Sciatic nerve (tissue), 2 donors: ENCODE results near the gene CHRNG. TPM values are rescaled to one million over a fixed set of nuclear protein-coding genes. Genes with fewer than 3 reads are reported as not detected.

ENCODE experiments used
- ATAC-seq: fragments of 200-7000 bp; cut with Tn5 transposase; one replicate; pipeline ENCODE4 v1.9.1; 2020; ENCODE audit warnings: mild to moderate bottlenecking, moderate library complexity
- DNase-seq: peaks from one replicate; pipeline ENCODE4 v3.0.0-alpha.2; 2020; ENCODE audit warnings: low spot score
- intact Hi-C: fragments of 100-400 bp; cut with DNase I; formaldehyde crosslinking; loops from one replicate; pipeline ENCODE4 v1.14.2; 2022
- total RNA-seq: library from RNA; stranded (reverse); fragmentation: NEBNext Ultra II Directional; extraction: Animal tissue kit (Norgen Biotek cat#: 25700); gene quantifications from one replicate; pipeline ENCODE4 v1.2.1, GENCODE V29; 2021
- donor health status: DM: no; HTN: no; CAD: no.
- donor health status: DM: no; HTN: no; CAD: no.

CHRNG gene
- total RNA-seq, 1 donor from 2014 or later: not detected

DNA sequence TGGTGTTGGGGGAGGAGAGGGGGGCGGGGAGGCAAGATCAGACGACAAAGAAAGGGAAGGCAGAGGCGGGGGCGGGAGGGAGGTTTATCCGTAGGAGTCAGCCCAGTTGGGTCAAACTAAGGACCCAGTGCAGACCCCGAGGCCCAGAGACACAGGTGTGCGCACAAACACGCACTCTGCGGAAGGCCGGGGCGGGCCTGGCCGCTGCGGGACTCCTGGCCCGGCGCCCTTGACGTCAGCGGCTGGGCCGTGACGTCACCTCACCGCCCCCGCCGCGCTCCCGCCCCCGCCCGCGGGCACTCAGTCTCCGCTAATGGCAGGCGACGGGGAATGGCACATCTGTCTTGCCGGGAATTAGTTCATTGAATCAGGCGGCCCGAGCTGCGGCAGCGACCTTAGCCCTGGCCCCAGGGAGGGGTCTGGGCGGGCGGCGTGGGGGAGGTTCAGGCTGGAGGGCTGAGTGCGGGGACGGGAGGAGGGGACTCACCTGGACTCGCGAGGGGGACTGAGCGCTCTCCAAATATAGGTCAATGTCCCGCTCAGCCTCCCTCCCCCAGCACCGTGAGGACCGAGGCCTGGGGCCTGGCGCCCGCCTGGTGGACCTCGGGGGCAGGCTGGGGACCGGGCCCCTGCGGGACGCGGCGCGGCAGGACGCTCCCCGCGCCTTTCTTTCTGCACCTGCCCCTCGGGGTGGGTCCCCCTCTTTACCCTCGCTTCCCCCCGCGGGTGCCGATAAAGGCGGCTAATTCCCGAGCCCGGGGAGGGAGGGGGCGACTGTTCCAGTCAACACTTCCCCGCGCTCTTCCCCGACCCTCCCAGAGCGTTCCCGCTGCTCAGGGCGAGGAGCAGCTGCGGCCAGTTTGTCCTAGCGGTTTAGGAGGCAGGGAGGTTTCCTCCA lies 36.3 kb upstream of the CHRNG start:
- DNase-seq: no peak
- intact Hi-C loops: no loop called here
- ATAC-seq: peak; percentile 50

- DNase-seq: no peak
- no peak for ATAC-seq
- intact Hi-C loops: no loop called here
Observed at GRCh38 chr2:232503809-232504323, 35.6 kb upstream of the CHRNG start.

- intact Hi-C loops: no loop called here
- ATAC-seq (no peak), DNase-seq (no peak)
Observed at GRCh38 chr2:232504438-232504837, 35.1 kb upstream of the CHRNG start.

DNA sequence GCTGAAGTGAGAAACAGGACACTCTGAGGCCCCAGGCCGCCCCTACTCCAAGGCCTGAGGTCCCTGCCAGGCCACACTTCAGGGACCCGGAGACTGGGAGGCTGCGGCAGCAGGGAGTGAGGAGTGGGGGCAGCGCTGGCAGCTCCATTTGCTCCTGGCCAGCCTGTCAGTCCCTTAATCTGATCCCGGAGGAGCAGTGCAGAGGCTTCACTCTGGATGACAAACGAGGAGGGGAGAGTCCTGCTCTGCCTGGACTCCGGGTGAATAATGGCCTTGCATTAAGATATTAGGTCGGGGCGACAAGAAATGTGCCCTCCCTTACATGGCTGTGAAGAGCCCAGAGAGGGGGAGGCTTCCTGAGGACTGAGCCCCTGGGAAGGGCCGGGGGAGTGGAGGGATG lies 33.6 kb upstream of the CHRNG start:
- intact Hi-C loops: no loop called here
- DNase-seq: no peak
- ATAC-seq: no peak

- intact Hi-C loops: no loop called here
- DNase-seq: no peak
- no peak for ATAC-seq
Observed at GRCh38 chr2:232506709-232507108, 32.8 kb upstream of the CHRNG start.

DNA sequence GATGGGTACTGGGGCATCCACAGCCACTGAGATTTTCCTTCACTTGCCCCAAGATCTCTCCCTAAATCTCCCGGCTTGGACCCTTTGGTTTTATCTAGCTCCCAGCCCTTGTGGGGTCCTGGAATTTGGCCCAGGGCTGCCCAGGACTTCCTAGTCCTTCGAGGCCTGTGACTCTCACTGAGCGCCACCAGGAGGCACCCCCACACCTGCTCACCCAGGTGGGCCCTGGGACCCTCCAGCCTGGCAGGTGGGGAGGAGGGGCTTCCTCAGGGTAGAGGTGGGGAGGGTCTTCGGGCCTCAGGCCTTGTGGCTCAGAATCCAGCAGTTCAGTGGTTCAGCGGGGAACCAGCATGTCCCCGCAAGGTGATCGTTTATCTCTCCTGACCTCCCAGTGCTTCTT lies 31.2 kb upstream of the CHRNG start:
- ATAC-seq (no peak), DNase-seq (no peak)
- intact Hi-C loops: no loop called here

DNA sequence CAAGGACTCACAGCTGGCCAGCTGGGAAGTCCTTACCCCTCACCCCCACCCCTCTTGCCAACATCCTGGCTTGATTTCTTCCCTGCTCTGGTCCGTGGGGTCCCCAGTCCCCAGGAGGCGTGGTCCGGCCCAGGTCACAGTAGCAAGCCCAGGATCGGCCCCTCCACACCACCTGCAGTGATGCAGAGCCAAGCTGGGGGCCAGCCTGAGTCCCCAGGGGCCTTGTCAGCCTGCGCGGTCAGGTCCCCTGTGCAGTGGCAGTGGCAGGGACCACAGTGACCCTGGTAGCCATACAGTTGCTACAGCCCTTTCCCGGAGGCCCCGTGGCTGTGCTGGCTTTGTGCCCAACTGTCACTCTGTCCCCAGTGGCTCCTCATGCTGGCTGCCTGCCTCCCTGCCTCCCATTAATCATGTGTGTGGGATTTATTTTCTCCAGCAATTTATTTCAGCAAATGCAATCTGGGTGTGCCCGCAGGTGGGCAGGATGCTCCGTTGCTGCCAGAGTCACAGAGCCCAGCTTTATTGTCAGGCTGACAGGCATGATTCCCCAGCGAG lies 28.1 kb upstream of the CHRNG start:
- no peak for DNase-seq
- intact Hi-C loops: no loop called here
- no peak for ATAC-seq

DNA sequence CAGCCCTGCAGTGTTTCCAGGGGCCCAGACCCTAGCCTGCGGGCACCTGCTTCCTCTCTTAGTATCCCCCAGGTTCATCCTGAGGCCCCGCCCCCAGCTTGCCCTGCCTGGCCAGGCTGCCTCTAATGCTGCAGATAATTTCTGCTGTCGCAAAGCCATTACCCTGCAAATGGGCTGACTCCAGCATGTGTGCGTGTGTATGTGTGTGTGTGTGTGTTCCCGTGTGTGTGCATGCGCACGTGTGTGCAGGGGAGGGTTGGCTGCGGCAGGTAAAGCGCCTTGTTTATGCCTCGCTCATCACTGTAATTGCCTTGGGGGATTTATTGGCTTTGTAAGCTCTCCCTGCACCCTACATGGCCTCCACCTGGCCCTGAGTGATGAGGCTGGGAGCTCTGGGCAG lies 26.9 kb upstream of the CHRNG start:
- ATAC-seq: no peak
- DNase-seq: no peak
- intact Hi-C loops: no loop called here

DNA sequence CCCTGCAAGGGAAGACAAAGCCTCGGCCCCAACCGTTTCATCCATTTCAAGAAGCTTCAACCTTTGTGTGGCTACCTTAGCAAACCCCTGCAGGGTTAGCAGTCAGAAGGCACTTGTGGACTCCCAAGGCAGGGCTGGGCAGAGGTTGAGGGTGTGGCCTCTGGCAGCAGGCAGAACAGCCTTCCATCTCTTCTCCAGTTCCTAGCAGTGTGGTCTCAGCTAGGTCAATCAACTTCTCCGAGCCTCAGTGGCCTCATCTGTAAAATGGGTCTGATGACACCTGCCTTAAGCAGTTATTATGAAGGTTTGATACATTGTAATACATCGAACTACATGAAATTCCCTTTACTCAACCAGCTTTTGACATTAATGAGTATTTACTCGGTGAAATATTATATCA lies 26.1 kb upstream of the CHRNG start:
- intact Hi-C loops: no loop called here
- DNase-seq (no peak), ATAC-seq (no peak)

GRCh38 chr2:232515639-232516038 lies 23.9 kb upstream of the CHRNG start:
- DNase-seq (no peak), ATAC-seq (no peak)
- intact Hi-C loops: no loop called here

DNA sequence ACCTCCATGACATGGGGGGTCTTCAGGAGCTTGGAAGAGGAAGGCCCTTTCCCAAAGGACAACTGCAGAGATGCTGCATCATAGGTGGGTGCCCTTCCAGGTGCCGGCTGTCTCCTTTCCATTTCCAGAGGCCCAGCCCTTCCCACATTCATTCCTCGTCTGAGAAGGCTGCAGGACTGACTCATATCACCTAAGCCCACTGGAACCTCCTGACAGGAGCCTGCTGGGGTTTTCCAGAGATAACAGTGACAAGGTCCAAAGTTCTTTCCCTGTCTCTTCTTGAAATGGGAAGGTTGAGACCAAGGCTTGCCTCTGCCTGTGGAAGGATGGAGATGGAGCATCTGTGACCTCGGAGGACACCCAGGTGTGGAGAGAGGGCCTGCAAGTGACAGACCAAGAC lies 22.9 kb upstream of the CHRNG start:
- ATAC-seq (no peak), DNase-seq (no peak)
- intact Hi-C loops: no loop called here

GRCh38 chr2:232518844-232519243 lies 20.6 kb upstream of the CHRNG start:
- no peak for ATAC-seq
- intact Hi-C loops: no loop called here

DNA sequence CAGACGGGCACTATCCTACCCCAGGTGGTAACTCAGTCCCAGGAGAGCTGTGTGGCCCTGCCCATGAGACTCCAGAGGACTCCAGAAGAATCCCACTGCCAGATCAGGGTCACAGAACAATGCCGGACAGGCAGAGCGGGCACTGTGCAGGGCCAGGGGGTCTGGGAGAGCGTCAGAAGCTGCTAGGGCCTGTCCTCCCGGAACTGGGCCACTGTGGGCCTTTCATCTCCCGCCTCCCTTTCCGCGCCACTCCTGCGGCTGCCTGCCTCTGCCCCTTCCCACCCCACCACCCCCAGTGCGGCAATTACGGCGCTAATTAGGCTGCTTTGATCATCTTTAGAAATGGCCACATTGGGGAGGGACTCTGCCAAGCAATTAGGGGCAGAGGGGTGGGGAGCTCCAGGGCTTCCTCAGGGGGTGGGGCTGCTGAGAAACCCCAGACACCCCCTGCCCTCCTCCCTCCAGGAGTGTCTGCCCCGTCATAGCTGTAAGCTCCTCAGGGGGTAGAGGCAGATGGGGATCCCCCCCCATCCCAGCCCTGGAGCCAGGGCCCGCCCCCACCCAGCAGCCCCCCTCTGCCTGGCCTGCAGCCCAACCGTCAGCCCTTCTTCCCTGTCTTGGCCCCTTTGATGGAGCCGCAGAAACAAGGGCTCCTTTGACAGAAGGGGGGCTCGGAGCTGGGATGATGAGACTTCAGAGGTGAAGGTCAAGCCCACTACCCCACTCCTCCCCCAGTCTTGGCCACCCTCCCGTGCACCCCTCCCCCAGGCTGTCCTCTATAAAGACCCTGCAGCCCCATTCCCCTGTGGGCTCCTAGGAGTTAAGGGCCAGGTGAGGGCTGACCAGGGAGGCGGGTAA lies 19.7 kb upstream of the CHRNG start, which contains the start of gene PRSS56:
PRSS56 (plus strand) TSS at position 808 of the 858 bp plus-strand sequence. CDS start 211 bp downstream, outside the sequence.
- intact Hi-C loops: loop anchor here (10.0 kb wide), 1 partner anchor 615 kb away; no protein-coding TSS in a partner anchor
- ATAC-seq (no peak), DNase-seq (no peak)

More at GRCh38 chr2:232518844-232519243, 20.6 kb upstream of the CHRNG start:
- no peak for DNase-seq

DNA sequence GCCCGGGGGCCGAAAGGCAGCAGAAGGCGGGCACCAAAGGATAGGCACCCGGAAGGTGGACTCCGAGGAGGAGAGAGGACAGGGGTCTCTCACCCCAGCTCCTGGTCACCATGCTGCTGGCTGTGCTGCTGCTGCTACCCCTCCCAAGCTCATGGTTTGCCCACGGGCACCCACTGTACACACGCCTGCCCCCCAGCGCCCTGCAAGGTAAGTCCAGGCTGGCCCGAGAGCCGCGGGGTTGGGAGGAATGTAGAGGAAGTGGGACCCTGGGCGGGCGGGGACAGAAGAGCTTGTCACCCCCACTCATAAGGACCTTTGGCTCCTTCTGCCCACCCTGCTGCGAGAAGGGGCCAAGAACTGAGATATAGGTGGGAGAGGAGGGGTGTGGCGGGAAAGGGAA lies 19.0 kb upstream of the CHRNG start:
- ATAC-seq: no peak
- no peak for DNase-seq
- intact Hi-C loops: loop anchor here (10.0 kb wide), 1 partner anchor 616 kb away; no protein-coding TSS in a partner anchor

- DNase-seq (no peak), ATAC-seq (no peak)
- intact Hi-C loops: loop anchor here (10.0 kb wide), 1 partner anchor 616 kb away; no protein-coding TSS in a partner anchor
Observed at GRCh38 chr2:232521098-232521497, 18.4 kb upstream of the CHRNG start.

- DNase-seq (peak; percentile 68), ATAC-seq (no peak)
- intact Hi-C loops: loop anchor here (10.0 kb wide), 1 partner anchor 617 kb away; no protein-coding TSS in a partner anchor
Observed at GRCh38 chr2:232521959-232522622, 17.4 kb upstream of the CHRNG start.

GRCh38 chr2:232522623-232523401 lies 16.7 kb upstream of the CHRNG start:
- intact Hi-C loops: loop anchor here (10.0 kb wide), 1 partner anchor 618 kb away; no protein-coding TSS in a partner anchor
- DNase-seq (no peak), ATAC-seq (no peak)

DNA sequence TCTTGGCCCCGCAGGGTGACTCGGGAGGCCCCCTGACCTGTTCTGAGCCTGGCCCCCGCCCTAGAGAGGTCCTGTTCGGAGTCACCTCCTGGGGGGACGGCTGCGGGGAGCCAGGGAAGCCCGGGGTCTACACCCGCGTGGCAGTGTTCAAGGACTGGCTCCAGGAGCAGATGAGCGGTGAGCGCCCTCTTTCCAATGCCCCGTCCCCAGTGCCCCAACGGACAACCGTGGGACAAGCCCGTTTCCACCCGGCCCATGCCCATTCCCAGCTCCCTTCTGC lies 16.1 kb upstream of the CHRNG start:
- DNase-seq (no peak), ATAC-seq (no peak)
- intact Hi-C loops: loop anchor here (10.0 kb wide), 1 partner anchor 619 kb away; no protein-coding TSS in a partner anchor
